Endothelial cell of umbilical vein (primary cell): ENCODE results near the gene ADGRE1. TPM values are rescaled to one million over a fixed set of nuclear protein-coding genes. Genes with fewer than 3 reads are reported as not detected.

Experiments used
- BruUV-seq: library from RNA; stranded (reverse); fragments of 400-500 nt; replicated peaks from 2 replicates; lab custom pipeline; 2021; lab: Mats Ljungman, UMichigan
- CTCF ChIA-PET: fragments of 300-600, 350-600 bp; sonication (Branson Sonifier 250); formaldehyde crosslinking; loops from one replicate; lab custom pipeline; 2021; ENCODE audit warnings: antibody characterized with exemption, inconsistent platforms; lab: Charles Lee
- POLR2A ChIA-PET: fragments of 300-600, 350-600 bp; sonication (Branson Sonifier 250); formaldehyde crosslinking; loops from one replicate; lab custom pipeline; 2021; ENCODE audit warnings: antibody characterized with exemption, inconsistent platforms; lab: Charles Lee
- DNase-seq: peaks from one replicate; pipeline ENCODE4 v3.0.0-alpha.2; 2011; ENCODE audit warnings: low read depth, low spot score
- FAIRE-seq: peaks from 2 replicates; lab custom pipeline; 2011; peaks lifted over from hg19 to GRCh38; lab: Jason Lieb, UNC
- H2AFZ ChIP-seq: 2 replicates; pipeline ENCODE4 v1.6.0; 2012; ENCODE audit warnings: low read depth, low read length, control low read depth, inconsistent platforms
- H3K27ac ChIP-seq: 2 replicates; pipeline ENCODE4 v1.5.1; 2011; ENCODE audit warnings: low read depth, mild to moderate bottlenecking, control low read depth, low read length, moderate library complexity; ENCODE audit not compliant: insufficient read depth
- H3K27me3 ChIP-seq, 2 experiments: 2 replicates each; pipeline versions ENCODE4 v1.6.0 to v1.6.1; 2011; ENCODE audit warnings: low read length in 2 of 2, mixed read lengths in 1 of 2; ENCODE audit not compliant: control insufficient read depth in 2 of 2, insufficient read depth in 2 of 2
- H3K36me3 ChIP-seq, 2 experiments: 2 replicates in 1 of 2; 3 replicates in 1 of 2; pipeline ENCODE4 v1.5.1; 2011; ENCODE audit warnings: low read length in 2 of 2, mild to moderate bottlenecking in 1 of 2, moderate library complexity in 1 of 2; ENCODE audit not compliant: control insufficient read depth in 2 of 2, insufficient read depth in 2 of 2; ENCODE audit errors: extremely low read depth in 1 of 2
- H3K4me1 ChIP-seq: 3 replicates; pipeline ENCODE4 v1.5.1; 2011; ENCODE audit warnings: mild to moderate bottlenecking, low read length; ENCODE audit not compliant: control insufficient read depth, insufficient read depth; ENCODE audit errors: extremely low read depth
- H3K4me2 ChIP-seq: 2 replicates; pipeline ENCODE4 v1.6.1; 2011; ENCODE audit warnings: low read length, control low read depth, mixed read lengths; ENCODE audit not compliant: insufficient read depth
- H3K4me3 ChIP-seq, 3 experiments: fragments of 200-600 bp in 1 of 3; sonication (generic), shearing (Covaris generic) in 1 of 3; replicated peaks in 1 of 3; 2 replicates each; pipeline ENCODE4 v1.5.1; 2011 to 2016; ENCODE audit warnings: control low read depth in 3 of 3, low read length in 3 of 3, mild to moderate bottlenecking in 2 of 3, inconsistent platforms in 1 of 3, low read depth in 1 of 3, moderate library complexity in 1 of 3; ENCODE audit not compliant: insufficient read depth in 1 of 3
- H3K79me2 ChIP-seq: 2 replicates; pipeline ENCODE4 v1.6.0; 2012; ENCODE audit warnings: low read length, inconsistent platforms; ENCODE audit not compliant: control insufficient read depth, insufficient read depth
- H3K9ac ChIP-seq: replicated peaks from 2 replicates; pipeline ENCODE3; 2011; ENCODE audit warnings: low read length, control low read depth; ENCODE audit not compliant: insufficient read depth; ENCODE audit errors: extremely low read depth
- H3K9me1 ChIP-seq: replicated peaks from 3 replicates; pipeline ENCODE4 v1.6.0; 2011; ENCODE audit warnings: mild to moderate bottlenecking, low read length; ENCODE audit not compliant: control insufficient read depth, insufficient read depth; ENCODE audit errors: extremely low read depth
- H3K9me3 ChIP-seq: replicated peaks from 2 replicates; pipeline ENCODE4 v1.5.1; 2012; ENCODE audit warnings: low read length, inconsistent platforms; ENCODE audit not compliant: control insufficient read depth, insufficient read depth
- H4K20me1 ChIP-seq: replicated peaks from 2 replicates; pipeline ENCODE3; 2011; ENCODE audit warnings: mild to moderate bottlenecking, low read length; ENCODE audit not compliant: control insufficient read depth, insufficient read depth; ENCODE audit errors: extremely low read depth
- CTCF ChIP-seq, 2 donors: IDR thresholded peaks; 1 replicate in 1 of 2; 2 replicates in 1 of 2; pipeline ENCODE4 v1.5.1; 2011; ENCODE audit warnings: low read length in 2 of 2, mild to moderate bottlenecking in 2 of 2, moderate library complexity in 2 of 2, control low read depth in 1 of 2, inconsistent platforms in 1 of 2, low read depth in 1 of 2; ENCODE audit not compliant: insufficient read depth in 1 of 2; ENCODE audit errors: extremely low read depth in 1 of 2
- EZH2 ChIP-seq: IDR thresholded peaks from 2 replicates; pipeline ENCODE4 v1.6.1; 2012; ENCODE audit warnings: borderline replicate concordance, low read depth, mild to moderate bottlenecking, moderate library complexity, low read length, inconsistent platforms; ENCODE audit not compliant: severe bottlenecking
- FOS ChIP-seq: IDR thresholded peaks from 2 replicates; pipeline ENCODE4 v1.6.1; 2011; ENCODE audit warnings: mild to moderate bottlenecking, low read length, moderate library complexity, borderline replicate concordance; ENCODE audit not compliant: insufficient read depth
- GATA2 ChIP-seq: IDR thresholded peaks from 2 replicates; pipeline ENCODE4 v1.7.0; 2011; ENCODE audit warnings: low read depth, mild to moderate bottlenecking, moderate library complexity, mixed read lengths, low read length; ENCODE audit not compliant: insufficient read length, insufficient read depth
- JUN ChIP-seq: IDR thresholded peaks from 2 replicates; pipeline ENCODE4 v1.6.1; 2011; ENCODE audit warnings: borderline replicate concordance, low read depth; ENCODE audit not compliant: insufficient read length, insufficient read depth
- MYC ChIP-seq: IDR thresholded peaks from one replicate; pipeline ENCODE4 v1.6.1; 2011; ENCODE audit warnings: mild to moderate bottlenecking, low read depth, low read length
- POLR2A ChIP-seq: IDR thresholded peaks from 2 replicates; pipeline ENCODE4 v1.6.1; 2012; ENCODE audit warnings: low read depth, mild to moderate bottlenecking, control low read depth, low read length
- POLR2AphosphoS5 ChIP-seq: IDR thresholded peaks from 2 replicates; pipeline ENCODE4 v1.6.1; 2012; ENCODE audit warnings: low read depth, mild to moderate bottlenecking, control low read depth, low read length, moderate library complexity; ENCODE audit not compliant: insufficient read depth
- dilution Hi-C: fragments of 300-500 bp; cut with MboI; formaldehyde crosslinking; loops from one replicate; pipeline ENCODE4 v1.15.0; 2019; ENCODE audit warnings: low sequenced_read_pairs; ENCODE audit not compliant: extremely low pct_ligation_motif_present
- intact Hi-C: fragments of 100-400 bp; cut with micrococcal nuclease; formaldehyde crosslinking; loops from one replicate; pipeline ENCODE4 v1.10.0; 2022
- polyA plus RNA-seq, 4 experiments: library from polyadenylated mRNA; depleted of rRNA in 3 of 4; stranded (reverse) in 3 of 4; unstranded in 1 of 4; fragments of >200 nt; gene quantifications; 2 replicates each; pipeline versions ENCODE4 v1.2.1 to v1.2.3, GENCODE V29; 2011 to 2012; ENCODE audit warnings: missing spikeins in 1 of 4
- total RNA-seq: library from RNA; stranded (reverse); gene quantifications from 2 replicates; pipeline ENCODE4 v1.2.3, GENCODE V29; 2021
- TF ChIP-seq, protein P1 (sequence below): IDR thresholded peaks from 2 replicates; pipeline ENCODE4 v1.6.1; 2011; ENCODE audit not compliant: insufficient read depth, insufficient read length

Gene ADGRE1
- total and polyA plus RNA-seq, 2 donors (not counting 3 experiments of a cell fraction or from before 2014, with no cell fraction given) = not detected

- dilution Hi-C loops = no loop called here
- Histone ChIP-seq H3K36me3 (no peaks in the 10 kb centered on the region), H3K4me3 (no peak overlapping the region), H3K4me2 (no peak overlapping the region), H3K9me3 (no peaks in the 10 kb centered on the region), H3K4me1 (peaks cover 10% of the 10 kb centered on the region), H2AFZ (no peak overlapping the region), H3K79me2 (no peaks in the 10 kb centered on the region), H3K9me1 (no peaks in the 10 kb centered on the region), H4K20me1 (no peaks in the 10 kb centered on the region), H3K27ac (no peak overlapping the region), H3K27me3 (no peaks in the 10 kb centered on the region), H3K9ac (no peak overlapping the region)
- ChIA-PET CTCF (interaction anchor here (1.9 kb wide), 1 partner anchor 15 kb away, joined by 19 read pairs; no protein-coding TSS in a partner anchor), POLR2A (no interaction called here)
- DNase-seq (no peak), FAIRE-seq (no peak)
- intact Hi-C loops = no loop called here
- TF ChIP-seq POLR2A (no peak), GATA2 (no peak), POLR2AphosphoS5 (no peak), MYC (no peak)
- TF ChIP-seq, protein P1, sequence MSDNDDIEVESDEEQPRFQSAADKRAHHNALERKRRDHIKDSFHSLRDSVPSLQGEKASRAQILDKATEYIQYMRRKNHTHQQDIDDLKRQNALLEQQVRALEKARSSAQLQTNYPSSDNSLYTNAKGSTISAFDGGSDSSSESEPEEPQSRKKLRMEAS = no peak
- no TSS peak for BruUV-seq
Measured at GRCh38 chr19:6948884-6949283, 61.5 kb downstream of the ADGRE1 start.

DNA sequence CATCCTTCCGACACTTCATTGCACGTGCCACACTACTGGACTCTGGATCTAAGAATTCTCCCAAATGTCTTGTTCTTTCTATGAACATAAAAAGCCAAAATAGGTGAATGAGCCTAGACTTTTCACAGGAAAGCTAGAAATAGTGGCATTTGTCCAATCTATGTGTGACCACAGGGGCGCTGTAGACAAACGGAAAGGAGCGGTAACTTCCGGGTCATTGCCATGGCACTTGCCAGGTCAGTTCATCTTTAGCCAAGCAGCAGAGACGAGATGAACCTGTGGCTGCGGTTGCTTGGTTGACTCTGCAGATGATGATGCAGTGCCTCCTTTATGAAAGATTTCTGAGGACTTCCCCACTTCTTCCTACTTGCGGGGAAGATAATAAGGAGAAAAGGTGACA, 65.6 kb downstream of the ADGRE1 start:
- BruUV-seq = no TSS peak
- intact Hi-C loops = no loop called here

More for the DNA sequence above, 65.6 kb downstream of the ADGRE1 start:
- no peak for FAIRE-seq
- Histone ChIP-seq H3K79me2 (no peaks in the 10 kb centered on the region), H3K4me3 (no peak overlapping the region), H3K4me2 (no peak overlapping the region), H4K20me1 (no peaks in the 10 kb centered on the region), H3K9ac (no peak overlapping the region), H3K9me3 (no peaks in the 10 kb centered on the region), H3K36me3 (no peaks in the 10 kb centered on the region), H3K9me1 (no peaks in the 10 kb centered on the region), H3K27me3 (no peaks in the 10 kb centered on the region), H3K27ac (no peak overlapping the region), H3K4me1 (peaks cover 6% of the 10 kb centered on the region), H2AFZ (no peak overlapping the region)
- ChIA-PET CTCF (no interaction called here), POLR2A (no interaction called here)
- TF ChIP-seq, protein P1 = no peak
- TF ChIP-seq POLR2AphosphoS5 = no peak
- no peak for TF ChIP-seq FOS
- no peak for TF ChIP-seq GATA2
- no peak for TF ChIP-seq POLR2A
- no peak for TF ChIP-seq JUN
- no peak for TF ChIP-seq CTCF (IDR thresholded peaks at IDR 0.05; ENCODE audit: extremely low read depth in 1 of 2, insufficient read depth in 1 of 2, low read depth in 1 of 2, low read length in 2 of 2)
- TF ChIP-seq MYC = no peak
- TF ChIP-seq EZH2 = no peak
- dilution Hi-C loops = no loop called here
- no peak for DNase-seq
